Mesothelial cell of epicardium (in vitro differentiated cells): ENCODE measurements around the gene HKDC1. TPM values are rescaled to one million over a fixed set of nuclear protein-coding genes. Genes with fewer than 3 reads are reported as not detected.

Experiments used
- DNase-seq, 2 experiments: peaks; one replicate each; pipeline ENCODE4 v3.0.0; 2021; ENCODE audit warnings: low spot score in 2 of 2; ENCODE audit not compliant: unreplicated experiment in 2 of 2
- H3K27ac Mint-ChIP-seq: 2 replicates; pipeline ENCODE4 v1.8.0; 2021; ENCODE audit warnings: mixed read lengths
- H3K27me3 Mint-ChIP-seq: 2 replicates; pipeline ENCODE4 v1.8.0; 2021; ENCODE audit warnings: low read depth, mixed read lengths
- H3K36me3 Mint-ChIP-seq: 2 replicates; pipeline ENCODE4 v1.8.0; 2021; ENCODE audit warnings: mixed read lengths
- H3K4me1 Mint-ChIP-seq: 2 replicates; pipeline ENCODE4 v1.8.0; 2021; ENCODE audit warnings: mixed read lengths
- H3K4me3 Mint-ChIP-seq: 2 replicates; pipeline ENCODE4 v1.8.0; 2021; ENCODE audit warnings: mild to moderate bottlenecking, moderate library complexity, mixed read lengths
- H3K9me3 Mint-ChIP-seq: 2 replicates; pipeline ENCODE4 v1.8.0; 2021; ENCODE audit warnings: mixed read lengths
- total RNA-seq: library from RNA; stranded (reverse); gene quantifications from 3 replicates; pipeline ENCODE4 v1.2.1, GENCODE V29; 2021
- TF ChIP-seq, protein P1 (sequence below): fragments of 200-600 bp; sonication (generic); IDR thresholded peaks from one replicate; pipeline ENCODE4 v1.5.0; 2021; ENCODE audit warnings: antibody characterized with exemption; ENCODE audit not compliant: unreplicated experiment

Gene HKDC1
- total RNA-seq, 1 donor from 2014 or later, result not detected

DNA sequence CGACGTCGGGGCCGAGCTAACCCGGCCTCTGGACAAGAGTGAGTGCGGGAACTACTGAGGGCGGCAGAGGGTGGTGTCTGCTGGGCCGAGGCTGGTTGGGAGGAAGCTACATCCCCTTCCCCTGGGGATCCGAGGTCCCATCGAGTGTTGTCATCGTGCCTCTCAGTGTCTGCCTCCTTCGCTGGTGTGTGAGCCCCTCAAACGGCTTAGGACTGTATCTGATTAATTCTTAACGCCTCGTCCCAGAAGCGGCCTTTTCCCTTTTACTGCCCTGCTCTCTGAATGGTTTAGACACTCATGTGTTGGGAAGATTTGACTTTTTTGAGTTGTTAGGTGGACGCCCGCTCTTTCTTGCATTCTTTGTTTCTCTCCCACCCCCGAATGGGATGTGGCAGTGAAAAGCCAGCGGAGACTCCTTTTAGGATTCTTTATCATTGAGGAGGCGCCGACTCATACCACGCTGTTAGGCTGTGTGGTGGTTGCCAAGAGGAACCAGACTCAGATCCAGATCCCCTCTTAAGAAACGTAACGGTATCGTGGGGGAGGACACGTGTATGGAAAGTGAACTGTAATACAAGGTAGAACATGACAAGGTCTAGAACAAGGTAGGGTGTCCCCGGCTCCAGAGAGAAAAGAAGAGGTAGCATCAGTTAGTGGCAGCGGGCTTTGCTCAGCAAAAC lies 39.5 kb upstream of the HKDC1 start:
- Mint-ChIP-seq H3K4me3 (peak overlapping the region; percentile 95), H3K27me3 (no peaks in the 10 kb centered on the region), H3K36me3 (no peaks in the 10 kb centered on the region), H3K4me1 (peaks cover 21% of the 10 kb centered on the region), H3K9me3 (no peaks in the 10 kb centered on the region), H3K27ac (peak overlapping the region; percentile 100)
- TF ChIP-seq, protein P1, sequence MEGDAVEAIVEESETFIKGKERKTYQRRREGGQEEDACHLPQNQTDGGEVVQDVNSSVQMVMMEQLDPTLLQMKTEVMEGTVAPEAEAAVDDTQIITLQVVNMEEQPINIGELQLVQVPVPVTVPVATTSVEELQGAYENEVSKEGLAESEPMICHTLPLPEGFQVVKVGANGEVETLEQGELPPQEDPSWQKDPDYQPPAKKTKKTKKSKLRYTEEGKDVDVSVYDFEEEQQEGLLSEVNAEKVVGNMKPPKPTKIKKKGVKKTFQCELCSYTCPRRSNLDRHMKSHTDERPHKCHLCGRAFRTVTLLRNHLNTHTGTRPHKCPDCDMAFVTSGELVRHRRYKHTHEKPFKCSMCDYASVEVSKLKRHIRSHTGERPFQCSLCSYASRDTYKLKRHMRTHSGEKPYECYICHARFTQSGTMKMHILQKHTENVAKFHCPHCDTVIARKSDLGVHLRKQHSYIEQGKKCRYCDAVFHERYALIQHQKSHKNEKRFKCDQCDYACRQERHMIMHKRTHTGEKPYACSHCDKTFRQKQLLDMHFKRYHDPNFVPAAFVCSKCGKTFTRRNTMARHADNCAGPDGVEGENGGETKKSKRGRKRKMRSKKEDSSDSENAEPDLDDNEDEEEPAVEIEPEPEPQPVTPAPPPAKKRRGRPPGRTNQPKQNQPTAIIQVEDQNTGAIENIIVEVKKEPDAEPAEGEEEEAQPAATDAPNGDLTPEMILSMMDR, result no peak
- DNase-seq, result no peak

DNA sequence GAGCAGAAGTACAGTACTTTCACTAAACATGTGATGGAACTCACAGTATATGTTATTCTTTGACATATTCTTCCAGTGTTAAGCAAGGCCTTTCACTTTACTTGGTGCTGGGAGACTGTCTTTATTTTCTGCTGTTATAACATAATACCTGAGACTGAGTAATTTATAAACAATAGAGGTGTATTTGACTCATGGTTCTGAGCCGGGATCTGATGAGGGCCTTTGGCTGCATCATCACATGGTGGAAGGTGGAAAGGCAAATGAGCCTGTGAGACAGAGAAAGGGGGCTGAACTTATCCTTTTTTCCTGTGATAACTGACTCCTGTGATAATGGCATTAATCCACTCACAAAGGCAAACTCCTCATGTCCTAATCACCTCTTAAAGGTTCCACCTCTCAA lies 38.7 kb upstream of the HKDC1 start:
- no peak for DNase-seq
- H3K4me1 Mint-ChIP-seq, result peaks cover 21% of the 10 kb centered on the region
- peak overlapping the region; percentile 100 for H3K27ac Mint-ChIP-seq
- no peaks in the 10 kb centered on the region for H3K36me3 Mint-ChIP-seq
- TF ChIP-seq, protein P1, result no peak
- H3K9me3 Mint-ChIP-seq, result no peaks in the 10 kb centered on the region
- H3K27me3 Mint-ChIP-seq, result no peaks in the 10 kb centered on the region
- peak overlapping the region; percentile 95 for H3K4me3 Mint-ChIP-seq

DNA sequence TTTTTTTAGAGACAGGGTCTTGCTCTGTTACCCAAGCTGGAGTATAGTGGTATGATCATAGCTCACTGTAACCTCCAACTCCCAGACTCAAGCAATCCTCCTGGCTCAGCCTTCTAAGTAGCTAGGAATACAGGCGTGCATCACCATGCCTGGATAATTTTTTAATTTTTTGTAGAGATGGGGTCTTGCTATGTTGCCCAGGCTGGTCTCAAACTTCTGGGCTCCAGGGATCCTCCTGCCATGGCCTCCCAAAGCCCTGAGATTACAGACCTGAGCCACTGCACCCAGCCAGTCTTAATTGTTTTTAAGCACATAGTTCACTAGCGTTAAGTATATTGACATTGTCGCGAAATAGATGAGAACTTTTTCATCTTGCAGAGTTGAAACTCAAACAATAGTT lies 38.1 kb upstream of the HKDC1 start:
- H3K36me3 Mint-ChIP-seq, result no peaks in the 10 kb centered on the region
- H3K9me3 Mint-ChIP-seq, result no peaks in the 10 kb centered on the region
- H3K4me3 Mint-ChIP-seq, result no peak overlapping the region
- TF ChIP-seq, protein P1, result no peak
- H3K4me1 Mint-ChIP-seq, result peaks cover 21% of the 10 kb centered on the region
- H3K27me3 Mint-ChIP-seq, result no peaks in the 10 kb centered on the region
- H3K27ac Mint-ChIP-seq, result no peak overlapping the region
- no peak for DNase-seq

DNA sequence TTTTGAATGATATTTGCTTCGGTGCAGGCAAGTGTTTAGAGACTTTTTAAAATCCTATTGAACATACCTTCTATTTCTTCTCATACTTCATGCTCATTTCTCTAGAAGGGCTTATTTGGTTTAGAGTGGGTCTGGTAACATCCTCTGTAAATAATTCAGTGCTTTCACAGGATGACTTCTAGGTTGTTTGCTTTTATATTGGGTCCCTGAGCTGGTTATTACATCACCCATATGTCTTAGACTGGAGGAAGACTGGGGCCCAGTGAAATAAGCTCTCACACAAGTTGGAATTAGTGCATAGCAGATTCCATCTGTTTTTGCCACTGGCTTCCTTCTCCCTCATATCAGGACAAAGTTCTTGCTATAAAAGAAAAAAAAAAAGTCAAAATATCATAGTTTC lies 33.6 kb upstream of the HKDC1 start:
- DNase-seq, result no peak
- Mint-ChIP-seq H3K4me1 (peaks cover 2% of the 10 kb centered on the region), H3K27me3 (no peaks in the 10 kb centered on the region), H3K36me3 (peaks cover 12% of the 10 kb centered on the region), H3K9me3 (no peaks in the 10 kb centered on the region), H3K4me3 (no peak overlapping the region), H3K27ac (no peak overlapping the region)
- TF ChIP-seq, protein P1, result no peak

DNA sequence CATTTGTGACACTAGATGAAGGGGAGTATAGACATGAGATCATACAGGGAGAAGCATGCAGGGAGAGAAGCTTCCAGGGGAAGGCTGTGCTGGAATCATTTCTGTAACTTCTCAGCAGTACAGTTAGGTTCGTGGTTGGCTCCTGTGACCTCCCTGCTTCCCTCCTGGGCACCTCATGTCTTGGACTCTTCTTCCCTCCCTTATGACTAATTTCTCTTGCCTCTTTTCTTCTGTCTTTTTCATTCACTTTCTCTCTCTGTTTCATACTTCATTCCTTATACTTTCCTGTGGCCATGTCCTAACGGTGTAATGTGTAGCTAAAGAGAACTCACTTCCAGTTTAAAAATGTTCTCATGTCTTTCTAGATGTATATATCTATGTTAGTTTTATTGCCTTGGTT lies 19.1 kb upstream of the HKDC1 start:
- no peak for DNase-seq
- H3K36me3 Mint-ChIP-seq, result peaks cover 21% of the 10 kb centered on the region

More for the DNA sequence above, 19.1 kb upstream of the HKDC1 start:
- no peak overlapping the region for H3K4me3 Mint-ChIP-seq
- TF ChIP-seq, protein P1, result no peak
- no peaks in the 10 kb centered on the region for H3K4me1 Mint-ChIP-seq
- no peak overlapping the region for H3K27ac Mint-ChIP-seq
- no peaks in the 10 kb centered on the region for H3K9me3 Mint-ChIP-seq
- no peaks in the 10 kb centered on the region for H3K27me3 Mint-ChIP-seq
